Suprapubic skin (tissue), 3 donors: ENCODE measurements around the gene NKPD1.

ENCODE experiments used
- CTCF ChIP-seq, 2 donors: fragments of 200-600 bp in 1 of 2; fragments of 450-650 bp in 1 of 2; sonication (generic) in 1 of 2; IDR thresholded peaks; one replicate each; pipeline ENCODE4 v1.5.1; 2016 to 2019; ENCODE audit warnings: antibody characterized with exemption in 2 of 2, mild to moderate bottlenecking in 1 of 2, moderate library complexity in 1 of 2
- POLR2A ChIP-seq, 2 donors: fragments of 450-650 bp; IDR thresholded peaks; one replicate each; pipeline ENCODE4 v1.6.1; 2017; ENCODE audit warnings: antibody characterized with exemption in 2 of 2, mild to moderate bottlenecking in 2 of 2, moderate library complexity in 2 of 2

GRCh38 chr19:45177817-45178261 lies 17.1 kb upstream of the NKPD1 start, which contains the start of gene TRAPPC6A:
- TF ChIP-seq CTCF (IDR thresholded peaks at IDR 0.05) (no peak), POLR2A (IDR thresholded peaks at IDR 0.05) (peak in 1 of 2 donors; percentile 75)
